ENCODE data around the gene SPHK1.

SPHK1 gene

DNA sequence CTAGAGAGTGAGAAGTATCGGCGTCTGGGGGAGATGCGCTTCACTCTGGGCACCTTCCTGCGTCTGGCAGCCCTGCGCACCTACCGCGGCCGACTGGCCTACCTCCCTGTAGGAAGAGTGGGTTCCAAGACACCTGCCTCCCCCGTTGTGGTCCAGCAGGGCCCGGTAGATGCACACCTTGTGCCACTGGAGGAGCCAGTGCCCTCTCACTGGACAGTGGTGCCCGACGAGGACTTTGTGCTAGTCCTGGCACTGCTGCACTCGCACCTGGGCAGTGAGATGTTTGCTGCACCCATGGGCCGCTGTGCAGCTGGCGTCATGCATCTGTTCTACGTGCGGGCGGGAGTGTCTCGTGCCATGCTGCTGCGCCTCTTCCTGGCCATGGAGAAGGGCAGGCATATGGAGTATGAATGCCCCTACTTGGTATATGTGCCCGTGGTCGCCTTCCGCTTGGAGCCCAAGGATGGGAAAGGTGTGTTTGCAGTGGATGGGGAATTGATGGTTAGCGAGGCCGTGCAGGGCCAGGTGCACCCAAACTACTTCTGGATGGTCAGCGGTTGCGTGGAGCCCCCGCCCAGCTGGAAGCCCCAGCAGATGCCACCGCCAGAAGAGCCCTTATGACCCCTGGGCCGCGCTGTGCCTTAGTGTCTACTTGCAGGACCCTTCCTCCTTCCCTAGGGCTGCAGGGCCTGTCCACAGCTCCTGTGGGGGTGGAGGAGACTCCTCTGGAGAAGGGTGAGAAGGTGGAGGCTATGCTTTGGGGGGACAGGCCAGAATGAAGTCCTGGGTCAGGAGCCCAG lies 2.8 kb downstream of the SPHK1 start:
- Mint-ChIP-seq H3K27ac (no peak overlapping the region), H3K4me3 (no peak overlapping the region), H3K9me3 (no peaks in the 10 kb centered on the region), H3K27me3 (no peaks in the 10 kb centered on the region), H3K36me3 (ENCODE audit: low read depth) (peaks cover 44% of the 10 kb centered on the region), H3K4me1 (ENCODE audit: low read depth) (peaks cover 20% of the 10 kb centered on the region)
- DNase-seq: no peak

DNA sequence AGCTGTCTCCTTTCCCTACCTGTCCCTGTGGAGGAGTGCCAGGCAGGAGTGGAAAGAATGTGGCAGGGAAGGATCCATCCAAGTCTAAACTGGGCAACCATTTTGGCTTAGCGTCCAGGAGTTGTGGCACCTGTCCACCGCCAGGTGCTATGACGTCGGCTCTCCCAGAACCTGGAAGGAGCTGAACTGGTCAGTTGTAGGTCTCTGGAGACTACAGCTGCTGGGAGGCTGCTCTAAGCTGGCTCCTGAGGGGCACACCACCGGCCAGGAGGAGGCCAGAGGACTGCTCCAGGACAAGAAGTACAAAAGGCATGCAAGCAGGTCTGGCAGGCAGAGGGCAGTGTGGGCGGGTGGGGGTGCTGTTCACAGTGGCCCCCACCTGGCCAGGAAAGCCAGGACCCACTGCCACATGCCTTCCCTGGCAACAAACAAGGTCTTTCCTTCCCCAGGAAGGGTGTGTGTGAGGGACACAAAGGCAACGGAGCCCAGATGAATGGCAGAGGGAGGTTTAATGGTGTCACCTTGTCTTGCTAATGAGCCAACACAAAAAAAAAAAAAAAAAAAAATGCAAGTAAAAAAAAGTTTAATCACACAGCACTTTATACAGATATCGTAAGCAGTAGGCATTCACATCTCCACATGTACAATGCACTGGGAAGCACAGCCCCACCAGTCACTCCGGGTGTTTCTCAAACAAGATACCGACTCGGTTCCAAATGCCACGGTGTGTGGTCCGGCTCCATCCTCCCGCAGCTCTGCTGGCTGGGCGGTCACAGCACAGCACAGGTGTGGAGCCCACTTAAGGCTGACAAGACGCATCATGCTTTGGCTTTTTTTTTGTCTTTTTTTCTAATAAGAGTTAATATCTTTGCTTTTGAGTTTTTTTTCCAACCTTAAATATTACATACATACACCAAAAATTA lies 4.8 kb downstream of the SPHK1 start:
- DNase-seq: no peak
- Mint-ChIP-seq H3K9me3 (no peaks in the 10 kb centered on the region), H3K27ac (no peak overlapping the region), H3K27me3 (no peaks in the 10 kb centered on the region), H3K4me3 (no peak overlapping the region), H3K36me3 (ENCODE audit: low read depth) (peaks cover 57% of the 10 kb centered on the region), H3K4me1 (ENCODE audit: low read depth) (peaks cover 13% of the 10 kb centered on the region)

DNA sequence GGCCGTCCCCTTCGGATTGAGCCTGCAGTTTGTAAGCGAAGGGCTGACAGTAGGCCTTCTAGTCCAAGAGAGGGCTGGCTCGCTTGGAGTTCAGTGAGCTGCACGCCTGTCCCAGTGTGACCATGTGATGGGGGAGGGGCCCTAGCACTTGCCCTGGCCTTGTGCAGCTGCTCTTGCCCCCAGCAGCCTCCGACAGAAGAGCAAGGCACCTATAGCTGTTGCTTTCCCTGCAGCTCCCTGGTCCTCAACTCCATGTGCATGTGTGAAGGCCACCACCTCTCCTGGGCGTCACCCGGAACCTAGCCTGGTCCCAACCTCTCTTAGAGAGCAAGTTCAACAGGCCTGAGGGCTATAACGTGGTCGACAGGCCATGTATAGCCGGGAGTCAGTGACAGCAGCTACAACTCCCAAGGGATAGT lies 5.6 kb downstream of the SPHK1 start:
- Mint-ChIP-seq H3K36me3 (ENCODE audit: low read depth) (peaks cover 61% of the 10 kb centered on the region), H3K9me3 (no peaks in the 10 kb centered on the region), H3K4me3 (no peak overlapping the region), H3K4me1 (ENCODE audit: low read depth) (peaks cover 12% of the 10 kb centered on the region), H3K27ac (no peak overlapping the region), H3K27me3 (no peaks in the 10 kb centered on the region)
- no peak for DNase-seq

DNA sequence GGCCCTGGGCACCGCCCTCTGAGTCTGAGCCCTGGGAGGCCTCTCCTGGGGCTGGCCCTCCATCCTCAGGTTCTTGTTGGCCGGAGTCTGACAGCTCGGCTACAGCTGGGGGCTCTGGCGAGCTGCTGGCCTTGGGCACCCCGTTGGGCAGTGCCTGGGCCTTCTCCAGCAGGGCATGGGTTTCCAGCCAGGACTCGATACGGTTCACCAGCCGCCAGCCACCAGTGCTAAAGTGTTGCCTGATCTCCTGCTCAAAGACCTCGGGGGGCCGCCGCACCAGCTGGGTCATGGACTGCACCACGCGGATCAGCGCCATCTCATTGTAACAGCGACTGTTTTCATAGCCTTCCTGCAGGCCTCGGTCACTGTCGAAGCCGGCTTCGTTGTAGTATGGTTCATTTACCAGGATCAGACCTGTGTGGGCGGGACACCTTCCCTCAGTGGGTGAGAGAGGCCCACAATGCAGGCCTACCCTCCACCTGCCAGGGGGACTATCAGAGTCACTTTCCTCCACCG lies 6.8 kb downstream of the SPHK1 start:
- H3K4me1 Mint-ChIP-seq (ENCODE audit: low read depth): peaks cover 5% of the 10 kb centered on the region
- no peak for DNase-seq
- H3K27me3 Mint-ChIP-seq: no peaks in the 10 kb centered on the region
- H3K4me3 Mint-ChIP-seq: no peak overlapping the region
- H3K36me3 Mint-ChIP-seq (ENCODE audit: low read depth): peaks cover 71% of the 10 kb centered on the region
- no peaks in the 10 kb centered on the region for H3K9me3 Mint-ChIP-seq
- H3K27ac Mint-ChIP-seq: no peak overlapping the region

DNA sequence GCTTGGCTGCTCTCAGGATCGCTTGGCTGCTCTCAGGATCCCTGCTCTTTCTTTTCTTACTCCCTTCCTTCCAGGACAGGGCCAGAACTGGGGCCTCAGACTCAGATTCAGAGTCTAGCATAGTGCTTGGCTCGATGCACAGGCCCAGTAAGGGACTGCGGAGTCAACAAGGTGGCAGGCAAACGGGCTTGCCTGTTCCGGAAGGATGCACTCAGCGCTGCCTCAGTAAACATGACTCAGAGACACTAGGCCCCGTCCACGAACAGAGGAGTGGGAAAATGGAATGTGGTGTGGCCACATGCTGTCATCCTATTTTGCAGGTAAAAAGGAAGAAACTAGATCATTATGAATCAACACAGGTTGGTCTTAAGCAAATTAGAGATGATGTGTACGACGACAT lies 9.8 kb downstream of the SPHK1 start:
- Mint-ChIP-seq H3K27ac (no peak overlapping the region), H3K36me3 (ENCODE audit: low read depth) (peaks cover 87% of the 10 kb centered on the region), H3K9me3 (no peaks in the 10 kb centered on the region), H3K4me3 (no peak overlapping the region), H3K27me3 (no peaks in the 10 kb centered on the region), H3K4me1 (ENCODE audit: low read depth) (no peaks in the 10 kb centered on the region)
- DNase-seq: no peak

DNA sequence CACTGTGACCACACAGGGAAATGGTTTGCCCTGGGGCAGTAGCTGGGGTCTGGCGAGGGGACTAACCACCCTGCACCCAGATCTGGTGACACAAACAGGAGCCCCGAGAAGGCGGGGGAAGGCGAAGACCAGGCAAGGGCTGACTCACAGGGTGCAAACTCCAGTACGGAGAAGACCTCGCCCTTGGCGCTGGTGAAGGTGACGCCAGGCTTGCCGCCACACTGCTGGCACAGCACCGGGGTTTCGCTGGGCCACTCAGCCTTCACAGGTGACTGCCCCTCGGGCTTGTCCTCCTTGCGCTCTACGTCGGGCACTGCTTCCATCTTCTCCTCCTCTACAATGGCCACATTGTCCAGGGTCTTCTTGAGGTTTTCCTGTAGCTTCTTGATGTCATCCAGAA lies 11.6 kb downstream of the SPHK1 start:
- Mint-ChIP-seq H3K4me3 (no peak overlapping the region), H3K4me1 (ENCODE audit: low read depth) (no peaks in the 10 kb centered on the region), H3K27ac (no peak overlapping the region), H3K36me3 (ENCODE audit: low read depth) (peaks cover 87% of the 10 kb centered on the region), H3K27me3 (no peaks in the 10 kb centered on the region), H3K9me3 (no peaks in the 10 kb centered on the region)
- no peak for DNase-seq

DNA sequence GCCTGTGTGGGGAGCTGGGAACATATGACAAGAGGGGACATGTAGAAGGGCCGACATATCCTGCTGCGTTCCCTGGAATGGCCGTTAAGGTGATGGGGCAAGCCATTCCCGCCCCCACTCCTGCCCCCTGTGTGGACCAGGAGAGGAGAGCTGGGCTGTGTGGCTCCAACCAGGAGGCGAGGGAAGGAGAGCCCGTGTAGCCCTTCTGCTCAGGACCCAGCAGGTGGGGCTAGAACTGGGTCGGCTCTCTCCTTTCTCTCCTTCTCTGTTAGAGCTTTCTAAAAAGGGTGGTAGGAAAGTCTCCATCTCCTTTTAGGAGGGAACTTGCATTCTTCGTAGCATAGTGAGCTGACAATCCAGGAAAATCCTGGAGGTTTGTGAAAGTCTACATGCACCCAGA lies 12.8 kb downstream of the SPHK1 start:
- no peak overlapping the region for H3K4me3 Mint-ChIP-seq
- H3K27me3 Mint-ChIP-seq: no peaks in the 10 kb centered on the region
- H3K4me1 Mint-ChIP-seq (ENCODE audit: low read depth): no peaks in the 10 kb centered on the region
- no peaks in the 10 kb centered on the region for H3K9me3 Mint-ChIP-seq
- DNase-seq: no peak
- H3K27ac Mint-ChIP-seq: no peak overlapping the region
- H3K36me3 Mint-ChIP-seq (ENCODE audit: low read depth): peaks cover 87% of the 10 kb centered on the region

DNA sequence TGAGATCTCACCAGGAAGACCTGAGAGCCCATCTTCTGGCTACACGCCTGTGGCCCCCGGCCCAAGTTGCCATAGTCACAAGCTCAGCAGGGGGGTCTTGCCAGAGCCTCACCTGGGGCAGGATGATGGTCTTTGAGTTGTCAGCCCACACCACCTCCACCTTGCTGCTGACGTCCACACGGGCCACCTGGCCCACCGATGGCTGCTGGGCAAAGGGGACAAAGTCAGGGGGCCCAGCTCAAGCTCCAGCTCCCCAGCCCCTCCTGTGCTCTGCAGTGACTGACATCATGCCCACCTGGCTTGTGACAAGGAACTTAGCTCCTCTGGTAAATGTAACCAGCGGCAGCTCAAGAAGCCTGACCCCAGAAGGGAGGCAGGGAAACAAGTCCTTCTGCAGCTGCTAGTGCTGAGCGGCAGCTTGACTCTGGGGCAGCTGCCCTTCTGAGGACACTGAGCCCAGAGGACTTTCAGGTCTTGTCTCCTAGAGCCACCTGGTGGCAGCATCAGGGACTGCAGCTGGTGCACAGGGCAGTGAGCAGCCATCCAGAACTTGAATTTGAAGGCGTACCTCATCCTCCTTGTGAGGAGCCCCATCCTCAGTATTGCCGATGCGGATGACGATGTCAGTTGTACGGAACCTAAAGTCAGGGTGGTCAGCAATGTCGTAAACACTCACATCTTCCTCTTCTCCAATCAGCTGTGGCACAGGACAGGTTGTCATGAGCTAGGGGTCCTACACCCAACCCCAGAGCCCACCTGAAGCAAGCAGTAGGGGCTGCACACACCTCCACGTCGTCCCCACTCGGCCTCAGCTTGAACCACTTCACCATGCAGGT lies 13.5 kb downstream of the SPHK1 start:
- Mint-ChIP-seq H3K4me3 (no peak overlapping the region), H3K36me3 (ENCODE audit: low read depth) (peaks cover 92% of the 10 kb centered on the region), H3K4me1 (ENCODE audit: low read depth) (no peaks in the 10 kb centered on the region), H3K27me3 (no peaks in the 10 kb centered on the region), H3K27ac (no peak overlapping the region), H3K9me3 (no peaks in the 10 kb centered on the region)
- DNase-seq: peak; percentile 90

DNA sequence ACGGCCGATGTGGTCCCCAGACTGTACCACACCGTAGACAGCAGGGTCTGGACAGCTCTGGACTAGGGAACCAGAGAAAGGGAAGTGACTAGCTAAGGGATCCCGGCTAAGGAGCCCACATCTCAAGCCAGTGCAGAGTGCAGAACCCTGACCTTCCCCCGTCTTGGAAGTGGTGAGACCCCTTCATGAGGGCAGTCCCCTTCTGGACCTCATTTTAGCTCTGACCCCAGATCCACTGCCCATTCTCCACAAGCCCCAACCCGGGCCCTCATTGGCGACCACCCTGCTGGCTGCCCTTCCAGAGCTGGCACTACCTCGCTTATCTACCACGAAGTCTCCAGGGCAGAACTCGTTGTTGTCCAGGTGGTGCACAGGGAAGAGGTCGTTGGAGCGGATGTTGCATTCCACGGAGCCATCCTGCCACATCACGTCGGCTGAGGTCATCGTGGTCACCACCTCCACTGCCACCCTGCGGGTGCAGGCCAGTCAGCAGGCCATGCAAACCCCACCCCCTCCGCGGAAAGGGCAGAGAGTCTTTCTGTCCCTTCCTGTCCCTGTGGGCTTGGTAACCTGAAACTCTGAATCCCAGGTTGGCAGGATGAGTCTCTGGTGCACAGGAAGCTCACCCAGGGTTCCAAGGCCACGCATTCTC lies 14.2 kb downstream of the SPHK1 start:
- Mint-ChIP-seq H3K4me1 (ENCODE audit: low read depth) (no peaks in the 10 kb centered on the region), H3K27ac (no peak overlapping the region), H3K27me3 (no peaks in the 10 kb centered on the region), H3K36me3 (ENCODE audit: low read depth) (peaks cover 93% of the 10 kb centered on the region), H3K9me3 (no peaks in the 10 kb centered on the region), H3K4me3 (no peak overlapping the region)
- no peak for DNase-seq

DNA sequence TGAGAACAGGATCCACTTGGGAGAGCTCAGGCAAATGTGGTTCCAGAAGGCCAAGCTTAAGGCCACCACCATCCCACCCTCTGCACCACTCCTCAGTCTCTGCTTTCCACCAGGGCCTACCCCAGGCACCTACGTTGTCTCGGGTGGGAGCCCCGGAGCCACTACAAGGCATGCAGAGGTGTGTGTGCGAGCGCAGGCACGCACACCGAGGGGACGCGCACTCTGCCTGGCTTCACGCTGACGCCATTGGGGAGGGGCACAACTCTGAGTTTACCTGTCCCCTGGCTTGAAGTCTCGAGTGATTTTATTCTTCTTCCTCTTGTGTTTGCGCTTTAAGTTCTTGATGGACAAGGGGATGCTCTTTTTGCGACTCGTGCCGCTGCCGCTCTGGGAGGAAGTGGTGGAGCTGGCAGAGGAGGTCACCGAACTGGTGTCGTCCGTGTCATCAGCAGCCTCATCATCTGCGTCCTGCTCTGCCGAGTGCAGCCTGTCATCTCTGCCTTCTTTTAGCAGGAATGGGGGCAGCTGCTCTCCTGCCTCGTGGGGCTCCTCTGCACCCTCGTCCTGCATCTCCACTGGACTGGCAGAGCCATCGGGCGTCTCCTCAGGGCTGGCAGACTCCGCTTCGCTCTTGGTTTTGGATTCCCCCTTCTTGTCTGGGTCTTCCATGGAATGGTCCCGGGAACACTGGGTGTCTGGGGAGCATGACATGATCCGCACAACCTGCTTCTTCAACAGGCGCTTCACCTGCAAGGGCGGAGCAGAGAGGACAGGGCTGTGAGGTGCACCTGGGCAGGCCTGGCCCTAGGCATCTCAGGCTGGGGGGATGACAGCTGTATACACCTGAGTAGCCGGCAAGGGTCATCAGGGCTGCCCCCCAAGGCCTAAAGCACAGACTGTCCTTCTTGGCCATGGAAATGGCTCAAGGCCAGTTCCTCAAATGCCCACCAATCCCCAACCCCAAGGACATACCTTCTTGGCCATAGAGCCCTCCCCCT lies 15.1 kb downstream of the SPHK1 start:
- H3K27me3 Mint-ChIP-seq: no peaks in the 10 kb centered on the region
- H3K27ac Mint-ChIP-seq: no peak overlapping the region
- H3K36me3 Mint-ChIP-seq (ENCODE audit: low read depth): peaks cover 94% of the 10 kb centered on the region
- no peak for DNase-seq
- no peaks in the 10 kb centered on the region for H3K4me1 Mint-ChIP-seq (ENCODE audit: low read depth)
- H3K9me3 Mint-ChIP-seq: no peaks in the 10 kb centered on the region
- H3K4me3 Mint-ChIP-seq: no peak overlapping the region

DNA sequence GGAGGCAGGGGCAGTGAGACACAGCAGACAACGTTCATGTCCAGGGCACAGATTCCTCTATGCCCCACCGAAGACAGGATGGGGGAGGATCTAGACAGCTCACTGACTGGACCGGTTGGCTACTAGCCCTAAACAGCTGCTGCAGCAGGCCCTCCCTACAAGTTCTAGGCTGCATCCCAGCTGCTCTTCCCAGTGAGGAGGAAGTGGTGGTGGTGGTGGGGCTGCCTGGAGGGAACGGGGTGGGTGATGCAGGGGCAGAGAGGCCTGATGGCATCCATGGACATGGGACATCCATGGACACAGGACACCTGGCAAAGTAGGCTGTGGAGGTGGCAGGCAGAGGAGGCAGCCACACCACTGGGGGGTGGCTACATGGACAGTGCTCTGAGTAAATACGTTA lies 18.3 kb downstream of the SPHK1 start:
- H3K36me3 Mint-ChIP-seq (ENCODE audit: low read depth): peaks cover 80% of the 10 kb centered on the region

DNA sequence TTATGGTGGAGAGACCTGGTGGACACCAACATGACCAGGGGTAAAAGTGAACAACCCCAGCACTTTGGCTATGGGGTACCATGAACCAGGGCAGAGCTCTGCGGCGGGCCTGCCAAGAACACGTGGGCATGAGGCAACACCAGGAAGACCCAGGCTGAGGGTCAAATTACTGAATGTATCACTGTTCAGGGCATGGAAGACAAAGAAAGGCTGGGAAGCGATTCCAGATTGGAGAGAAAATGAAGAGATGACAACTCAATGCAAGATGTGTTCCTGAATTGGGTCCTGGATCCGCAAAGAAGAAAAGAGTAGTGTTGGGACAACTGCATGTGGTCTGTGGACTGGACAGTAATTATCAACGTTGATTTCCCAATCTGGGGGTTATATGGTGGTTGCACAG lies 19.8 kb downstream of the SPHK1 start:
- H3K9me3 Mint-ChIP-seq: no peaks in the 10 kb centered on the region
- no peak for DNase-seq
- no peaks in the 10 kb centered on the region for H3K27me3 Mint-ChIP-seq
- H3K4me3 Mint-ChIP-seq: no peak overlapping the region
- peaks cover 65% of the 10 kb centered on the region for H3K36me3 Mint-ChIP-seq (ENCODE audit: low read depth)
- H3K4me1 Mint-ChIP-seq (ENCODE audit: low read depth): peaks cover 4% of the 10 kb centered on the region
- no peak overlapping the region for H3K27ac Mint-ChIP-seq

More for the DNA sequence above, 18.3 kb downstream of the SPHK1 start:
- Mint-ChIP-seq H3K9me3 (no peaks in the 10 kb centered on the region), H3K27ac (peak overlapping the region; percentile 34), H3K27me3 (no peaks in the 10 kb centered on the region), H3K4me1 (ENCODE audit: low read depth) (no peaks in the 10 kb centered on the region), H3K4me3 (no peak overlapping the region)
- DNase-seq: no peak

DNA sequence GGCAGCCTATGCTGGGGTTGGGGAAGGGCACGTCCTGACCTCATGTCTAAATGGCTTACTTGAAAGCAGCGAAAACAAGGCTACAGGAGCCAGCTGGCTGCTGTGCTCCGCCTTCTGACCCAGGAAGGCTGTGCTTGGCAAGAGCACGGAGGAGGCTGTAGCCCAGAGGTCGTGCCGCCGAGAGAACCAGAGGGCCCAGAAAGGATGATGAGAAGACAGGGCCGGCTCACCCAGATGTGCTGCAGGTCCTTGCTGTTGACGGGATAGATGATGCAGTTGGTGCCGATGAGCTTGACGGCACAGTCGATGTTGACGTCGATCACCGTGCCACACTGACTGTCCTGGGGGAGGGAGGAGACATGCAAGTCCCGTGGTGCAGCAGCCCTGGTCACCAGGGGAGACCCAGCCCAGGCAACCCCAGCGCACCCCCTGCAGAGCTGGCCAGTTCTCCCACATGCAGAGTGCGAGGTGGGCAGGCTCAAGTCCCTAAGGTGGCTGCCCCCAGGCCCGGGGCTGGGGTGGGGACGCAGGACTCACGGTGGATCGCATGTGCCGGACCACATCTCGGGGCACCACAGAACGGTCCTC lies 20.7 kb downstream of the SPHK1 start:
- H3K36me3 Mint-ChIP-seq (ENCODE audit: low read depth): peaks cover 60% of the 10 kb centered on the region
- peaks cover 4% of the 10 kb centered on the region for H3K4me1 Mint-ChIP-seq (ENCODE audit: low read depth)
- H3K27ac Mint-ChIP-seq: no peak overlapping the region
- H3K4me3 Mint-ChIP-seq: no peak overlapping the region
- no peak for DNase-seq
- H3K9me3 Mint-ChIP-seq: no peaks in the 10 kb centered on the region
- H3K27me3 Mint-ChIP-seq: no peaks in the 10 kb centered on the region

All from activated T-cell treated with anti-CD3 and anti-CD28 coated beads, Interleukin-2, amount 50 U/mL, for 24 hours (primary cell).